Measurements from ENCODE around the gene C17orf75.

GRCh38 chr17:32318071-32318470, 23.9 kb downstream of the C17orf75 start:
- no peak for TF ChIP-seq RAD21 (IDR thresholded peaks at IDR 0.05)
- TF ChIP-seq, protein P1, sequence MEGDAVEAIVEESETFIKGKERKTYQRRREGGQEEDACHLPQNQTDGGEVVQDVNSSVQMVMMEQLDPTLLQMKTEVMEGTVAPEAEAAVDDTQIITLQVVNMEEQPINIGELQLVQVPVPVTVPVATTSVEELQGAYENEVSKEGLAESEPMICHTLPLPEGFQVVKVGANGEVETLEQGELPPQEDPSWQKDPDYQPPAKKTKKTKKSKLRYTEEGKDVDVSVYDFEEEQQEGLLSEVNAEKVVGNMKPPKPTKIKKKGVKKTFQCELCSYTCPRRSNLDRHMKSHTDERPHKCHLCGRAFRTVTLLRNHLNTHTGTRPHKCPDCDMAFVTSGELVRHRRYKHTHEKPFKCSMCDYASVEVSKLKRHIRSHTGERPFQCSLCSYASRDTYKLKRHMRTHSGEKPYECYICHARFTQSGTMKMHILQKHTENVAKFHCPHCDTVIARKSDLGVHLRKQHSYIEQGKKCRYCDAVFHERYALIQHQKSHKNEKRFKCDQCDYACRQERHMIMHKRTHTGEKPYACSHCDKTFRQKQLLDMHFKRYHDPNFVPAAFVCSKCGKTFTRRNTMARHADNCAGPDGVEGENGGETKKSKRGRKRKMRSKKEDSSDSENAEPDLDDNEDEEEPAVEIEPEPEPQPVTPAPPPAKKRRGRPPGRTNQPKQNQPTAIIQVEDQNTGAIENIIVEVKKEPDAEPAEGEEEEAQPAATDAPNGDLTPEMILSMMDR (IDR thresholded peaks at IDR 0.05; ENCODE audit: low read depth, low read length, missing input control): no peak
- TF ChIP-seq RXRA (IDR thresholded peaks at IDR 0.05): no peak
- no peak for TF ChIP-seq YY1 (IDR thresholded peaks at IDR 0.05)
- TF ChIP-seq, protein P2, sequence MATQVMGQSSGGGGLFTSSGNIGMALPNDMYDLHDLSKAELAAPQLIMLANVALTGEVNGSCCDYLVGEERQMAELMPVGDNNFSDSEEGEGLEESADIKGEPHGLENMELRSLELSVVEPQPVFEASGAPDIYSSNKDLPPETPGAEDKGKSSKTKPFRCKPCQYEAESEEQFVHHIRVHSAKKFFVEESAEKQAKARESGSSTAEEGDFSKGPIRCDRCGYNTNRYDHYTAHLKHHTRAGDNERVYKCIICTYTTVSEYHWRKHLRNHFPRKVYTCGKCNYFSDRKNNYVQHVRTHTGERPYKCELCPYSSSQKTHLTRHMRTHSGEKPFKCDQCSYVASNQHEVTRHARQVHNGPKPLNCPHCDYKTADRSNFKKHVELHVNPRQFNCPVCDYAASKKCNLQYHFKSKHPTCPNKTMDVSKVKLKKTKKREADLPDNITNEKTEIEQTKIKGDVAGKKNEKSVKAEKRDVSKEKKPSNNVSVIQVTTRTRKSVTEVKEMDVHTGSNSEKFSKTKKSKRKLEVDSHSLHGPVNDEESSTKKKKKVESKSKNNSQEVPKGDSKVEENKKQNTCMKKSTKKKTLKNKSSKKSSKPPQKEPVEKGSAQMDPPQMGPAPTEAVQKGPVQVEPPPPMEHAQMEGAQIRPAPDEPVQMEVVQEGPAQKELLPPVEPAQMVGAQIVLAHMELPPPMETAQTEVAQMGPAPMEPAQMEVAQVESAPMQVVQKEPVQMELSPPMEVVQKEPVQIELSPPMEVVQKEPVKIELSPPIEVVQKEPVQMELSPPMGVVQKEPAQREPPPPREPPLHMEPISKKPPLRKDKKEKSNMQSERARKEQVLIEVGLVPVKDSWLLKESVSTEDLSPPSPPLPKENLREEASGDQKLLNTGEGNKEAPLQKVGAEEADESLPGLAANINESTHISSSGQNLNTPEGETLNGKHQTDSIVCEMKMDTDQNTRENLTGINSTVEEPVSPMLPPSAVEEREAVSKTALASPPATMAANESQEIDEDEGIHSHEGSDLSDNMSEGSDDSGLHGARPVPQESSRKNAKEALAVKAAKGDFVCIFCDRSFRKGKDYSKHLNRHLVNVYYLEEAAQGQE (IDR thresholded peaks at IDR 0.05): no peak
- no peak for TF ChIP-seq TAF1 (conservative IDR thresholded peaks at IDR 0.05)
- TF ChIP-seq ATF3 (IDR thresholded peaks at IDR 0.05): no peak
- no peak for TF ChIP-seq EGR1 (IDR thresholded peaks at IDR 0.05; ENCODE audit: low read depth in 2 of 2)
- no peak for TF ChIP-seq JUND (IDR thresholded peaks at IDR 0.05)

Data from liver (tissue), 3 donors.